ENCODE results near the gene ZNF736.
"Not testable (repeated sequence)": the region's sequence is repeated elsewhere in the genome, so short reads cannot be mapped to it uniquely, and the experiment has no call there.

The ZNF736 gene

DNA sequence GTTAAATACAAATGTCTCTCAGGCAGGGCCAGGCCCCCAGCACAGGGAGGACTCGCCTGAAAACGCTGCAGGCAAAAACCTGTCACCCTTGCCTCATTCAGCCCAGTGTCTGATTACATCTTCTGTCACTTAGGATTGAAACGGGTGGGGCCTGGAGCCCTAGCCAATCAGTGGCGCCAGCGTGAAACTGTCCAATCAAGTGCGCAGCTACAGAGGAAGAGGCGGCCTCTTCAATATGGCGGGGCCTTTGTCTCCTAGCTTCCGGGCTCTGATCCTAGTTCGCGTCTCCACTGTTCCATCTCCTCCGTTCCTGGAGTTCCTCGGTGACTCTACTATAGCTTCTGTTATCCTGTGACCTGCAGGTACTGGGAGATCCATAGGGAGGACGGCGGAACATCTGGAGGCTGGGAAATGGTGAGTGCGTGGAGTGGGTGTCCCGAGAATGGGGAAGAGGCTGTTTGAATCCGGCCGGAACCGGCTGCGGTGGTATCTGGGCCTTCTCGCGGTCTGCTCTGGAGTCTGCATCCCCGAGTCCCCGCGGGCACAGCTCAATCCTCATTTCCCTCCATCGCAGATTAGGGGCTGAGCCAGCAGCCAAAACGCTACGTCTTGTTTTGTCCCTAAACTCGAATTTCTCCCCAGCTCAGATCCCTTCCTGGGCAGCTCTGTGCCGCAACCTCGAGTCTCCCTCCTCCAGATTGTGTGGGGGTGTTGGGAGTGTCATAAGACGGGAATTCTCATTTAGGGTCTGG is at the start of gene ZNF736:
Gene ZNF736 (plus strand): TSS at position 222 of the 752 bp plus-strand sequence. CDS start 190 bp downstream, at position 412.
- peak; percentile 55 to 77 (median 66) for DNase-seq (ENCODE audit: low read depth in 4 of 4, low spot score in 1 of 4)

DNA sequence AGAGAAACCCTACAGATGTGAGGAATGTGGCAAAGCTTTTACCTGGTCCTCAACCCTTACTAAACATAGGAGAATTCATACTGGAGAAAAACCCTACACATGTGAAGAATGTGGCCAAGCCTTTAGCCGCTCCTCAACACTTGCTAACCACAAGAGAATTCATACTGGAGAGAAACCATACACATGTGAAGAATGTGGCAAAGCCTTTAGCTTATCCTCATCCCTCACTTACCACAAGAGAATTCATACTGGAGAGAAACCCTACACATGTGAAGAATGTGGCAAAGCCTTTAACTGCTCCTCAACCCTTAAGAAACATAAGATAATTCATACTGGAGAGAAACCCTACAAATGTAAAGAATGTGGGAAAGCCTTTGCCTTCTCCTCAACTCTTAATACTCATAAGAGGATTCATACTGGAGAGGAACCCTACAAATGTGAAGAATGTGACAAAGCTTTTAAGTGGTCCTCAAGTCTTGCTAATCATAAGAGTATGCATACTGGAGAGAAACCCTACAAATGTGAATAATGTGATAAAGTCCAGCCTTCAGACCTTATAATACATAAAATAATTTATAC is 47.3 kb upstream of the ZNF736 start:
- DNase-seq (ENCODE audit: low read depth in 4 of 4, low spot score in 1 of 4): no peak

DNA sequence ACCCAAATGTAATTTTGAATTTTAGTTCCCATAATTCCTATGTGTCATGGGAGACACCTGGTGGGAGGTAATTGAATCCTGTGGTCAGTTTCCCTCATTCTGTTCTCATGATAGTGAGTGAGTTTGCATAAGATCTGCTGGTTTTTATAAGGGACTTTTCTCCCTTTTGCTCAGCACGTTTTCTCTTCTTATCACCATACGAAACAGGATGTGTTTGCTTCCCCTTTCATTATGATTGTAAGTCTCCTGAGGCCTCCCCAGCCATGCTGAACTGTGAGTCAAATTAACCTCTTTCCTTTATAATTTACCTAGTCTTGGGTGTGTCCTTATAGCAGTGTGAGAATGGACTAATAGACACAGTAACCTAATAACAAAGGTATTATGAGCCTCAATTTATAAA is 36.1 kb upstream of the ZNF736 start:
- DNase-seq (ENCODE audit: low read depth in 4 of 4, low spot score in 1 of 4): no peak

DNA sequence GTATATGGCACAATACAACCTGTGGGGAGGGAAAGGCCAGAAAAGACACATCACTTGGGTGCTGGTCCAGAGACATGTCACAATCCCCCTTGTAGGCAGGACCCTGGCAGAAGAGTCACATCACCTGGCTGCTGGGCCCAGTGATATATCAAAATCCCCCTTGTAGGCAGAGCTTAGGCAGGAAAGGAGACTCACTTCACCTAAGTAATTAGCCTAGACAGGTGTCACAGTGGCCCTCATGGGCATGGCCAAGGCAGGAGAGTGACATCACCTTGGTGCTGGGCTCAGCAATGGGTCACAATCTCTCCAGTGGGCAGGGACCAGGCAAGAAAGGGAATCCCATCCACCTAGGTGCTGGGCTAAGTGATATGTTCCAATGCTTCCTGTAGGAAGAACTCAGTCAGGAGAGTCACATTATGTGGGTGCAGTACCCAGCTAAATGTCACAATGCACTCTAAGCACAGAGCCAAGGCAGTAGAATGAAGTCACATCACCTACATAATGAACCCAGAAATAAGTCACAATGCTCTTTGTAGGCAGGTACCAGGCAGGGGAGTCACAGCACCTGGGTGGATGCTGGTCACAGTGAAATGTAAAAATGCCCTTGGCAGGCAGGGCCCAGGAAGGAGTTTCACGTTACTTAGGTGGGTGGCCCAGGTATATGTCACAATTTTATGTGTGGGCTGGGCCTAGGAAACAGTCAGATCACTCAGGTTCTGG is 18.9 kb upstream of the ZNF736 start:
- DNase-seq (ENCODE audit: low read depth in 4 of 4, low spot score in 1 of 4): no peak

DNA sequence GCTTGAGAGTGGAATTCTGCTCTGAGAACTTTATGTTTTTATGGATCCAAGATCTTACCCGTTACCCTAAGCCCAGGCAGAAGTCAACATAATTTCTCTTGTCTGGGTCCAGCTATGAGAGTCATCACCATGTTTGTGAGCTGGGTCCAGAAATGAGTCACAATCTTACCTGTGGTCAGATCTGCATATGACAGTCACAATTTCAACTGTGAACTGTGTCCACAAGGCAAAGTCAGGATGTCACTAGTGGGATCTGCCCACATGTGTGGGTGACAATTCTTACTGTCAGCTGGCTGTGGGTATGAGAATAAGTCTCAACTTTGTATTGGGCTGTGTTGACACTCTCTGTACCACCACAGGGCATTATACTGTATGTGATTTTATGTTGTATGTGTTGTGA is 16.3 kb upstream of the ZNF736 start:
- not testable (repeated sequence) for DNase-seq (ENCODE audit: low read depth in 4 of 4, low spot score in 1 of 4)

DNA sequence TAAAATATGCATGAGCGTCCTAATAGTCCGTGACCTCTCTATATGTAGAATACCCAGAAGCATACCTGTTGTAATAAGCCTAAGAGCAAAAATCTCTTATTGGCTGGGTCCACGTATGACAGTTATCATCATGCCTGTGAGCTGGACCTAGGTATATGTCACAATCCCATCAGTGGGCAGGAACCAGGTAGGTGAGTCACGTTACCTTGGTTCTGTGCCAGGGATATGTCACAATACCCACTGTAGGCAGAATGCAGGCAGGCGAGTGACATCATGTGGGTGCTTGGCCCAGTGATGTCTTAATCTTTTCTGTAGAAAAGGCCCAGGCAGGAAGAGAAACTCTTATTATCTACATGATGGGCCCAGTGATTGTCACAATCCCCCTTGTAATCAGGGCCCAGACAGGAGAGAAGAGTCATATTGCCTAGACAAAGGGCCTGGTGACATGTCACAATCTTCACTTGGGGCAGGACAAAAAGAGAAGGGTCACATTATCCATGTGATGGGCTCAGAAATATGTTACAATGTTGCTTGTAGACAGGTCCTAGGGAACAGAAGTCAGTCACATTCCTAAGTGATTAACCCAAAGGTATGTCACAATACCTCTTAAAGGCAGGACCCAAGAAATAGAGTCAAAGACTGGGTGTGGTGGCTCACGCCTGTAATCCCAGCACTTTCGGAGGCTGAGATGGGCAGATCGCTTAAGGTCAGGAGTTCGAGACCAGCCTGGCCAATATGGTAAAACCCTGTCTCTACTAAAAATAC is 12.9 kb upstream of the ZNF736 start:
- no peak for DNase-seq (ENCODE audit: low read depth in 4 of 4, low spot score in 1 of 4)

DNA sequence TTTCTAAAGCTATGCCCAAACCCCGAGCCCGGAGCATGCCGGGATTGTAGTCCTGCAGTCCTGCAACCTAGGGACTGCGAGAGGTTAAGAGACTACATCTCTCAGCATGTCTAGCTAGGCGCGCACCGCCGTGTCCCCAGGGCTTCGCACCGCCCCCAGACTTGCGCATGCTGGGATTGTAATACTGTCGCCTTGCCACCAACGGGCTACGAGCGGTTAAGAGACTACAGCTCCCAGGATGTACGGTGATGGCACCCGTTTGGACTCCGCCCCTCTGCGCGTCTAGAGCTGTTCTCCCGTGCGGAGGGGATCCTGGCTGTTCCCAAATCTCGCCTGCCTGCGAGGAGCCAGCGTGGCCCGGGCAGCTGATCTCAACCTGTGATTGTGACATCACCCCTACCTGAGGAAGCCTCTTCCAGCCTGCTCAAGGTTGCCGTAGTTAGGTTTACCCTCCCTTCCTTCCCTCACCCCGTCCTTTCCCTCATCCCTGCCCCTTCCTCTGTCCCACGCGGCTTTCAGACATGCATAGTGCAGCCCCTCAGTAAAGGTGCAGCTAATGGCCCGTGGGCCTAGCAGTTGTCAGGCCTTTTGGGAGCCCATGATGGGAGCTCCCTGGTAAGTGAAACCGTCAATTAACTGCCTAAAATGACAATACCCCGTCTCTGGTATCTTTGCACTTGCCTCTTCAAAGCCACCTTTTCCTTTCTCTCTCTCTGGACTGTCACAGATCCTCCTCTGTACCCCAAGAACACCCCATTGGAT is 6.3 kb upstream of the ZNF736 start:
- DNase-seq (ENCODE audit: low read depth in 4 of 4, low spot score in 1 of 4): peak; percentile 69 to 90 (median 80)

DNA sequence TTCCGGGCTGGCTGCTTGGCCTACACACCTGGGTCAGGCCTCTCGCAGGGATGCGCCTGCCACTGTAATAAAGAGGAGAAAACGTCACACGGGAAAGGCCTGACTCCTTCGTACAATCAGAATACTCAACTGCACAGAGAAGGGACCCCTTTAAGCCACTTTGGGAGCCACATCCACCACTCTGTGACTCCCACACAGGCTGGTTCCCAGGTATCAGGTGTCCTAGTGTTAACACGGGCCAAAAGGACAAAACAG is 5.8 kb upstream of the ZNF736 start:
- no peak for DNase-seq (ENCODE audit: low read depth in 4 of 4, low spot score in 1 of 4)

DNA sequence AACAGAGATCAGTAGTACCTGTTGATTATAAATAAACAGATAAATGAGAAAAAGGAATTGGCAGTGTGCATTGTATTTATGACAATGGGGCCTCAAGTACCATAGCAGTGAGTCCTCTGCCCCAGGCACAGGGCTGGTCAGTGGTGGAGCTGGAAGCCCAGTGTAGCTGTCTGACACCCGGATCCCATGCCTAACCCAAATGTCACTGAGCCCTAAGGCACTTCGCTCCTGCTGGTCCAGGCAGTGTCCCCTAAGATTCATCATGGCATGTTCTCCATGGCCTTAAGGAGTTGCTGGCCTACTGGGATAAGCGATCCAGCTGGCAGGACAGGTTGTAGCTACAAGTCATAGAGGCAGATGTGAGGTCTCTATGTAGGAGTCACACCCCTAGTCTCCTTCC is 3.3 kb upstream of the ZNF736 start:
- DNase-seq (ENCODE audit: low read depth in 4 of 4, low spot score in 1 of 4): no peak

DNA sequence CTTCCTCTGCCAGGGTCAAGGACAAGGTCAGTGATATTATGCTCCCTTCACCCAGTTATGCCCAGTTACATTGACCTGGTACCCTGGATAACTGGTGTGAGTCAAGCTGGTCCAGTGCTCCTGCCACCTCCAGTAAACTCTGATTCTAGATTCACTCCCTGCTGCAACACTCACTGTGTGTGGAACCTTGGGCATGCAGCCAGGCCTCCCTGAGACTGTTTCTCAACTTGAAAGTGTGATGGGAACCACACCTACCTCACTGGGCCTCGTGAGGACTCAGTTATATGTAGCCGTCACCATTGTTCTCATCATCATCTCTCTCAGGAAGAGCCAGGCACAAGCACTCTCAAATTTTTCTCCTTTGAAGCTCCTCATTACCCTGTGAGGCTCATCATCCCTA is 935 bp upstream of the ZNF736 start:
- no peak for DNase-seq (ENCODE audit: low read depth in 4 of 4, low spot score in 1 of 4)

DNA sequence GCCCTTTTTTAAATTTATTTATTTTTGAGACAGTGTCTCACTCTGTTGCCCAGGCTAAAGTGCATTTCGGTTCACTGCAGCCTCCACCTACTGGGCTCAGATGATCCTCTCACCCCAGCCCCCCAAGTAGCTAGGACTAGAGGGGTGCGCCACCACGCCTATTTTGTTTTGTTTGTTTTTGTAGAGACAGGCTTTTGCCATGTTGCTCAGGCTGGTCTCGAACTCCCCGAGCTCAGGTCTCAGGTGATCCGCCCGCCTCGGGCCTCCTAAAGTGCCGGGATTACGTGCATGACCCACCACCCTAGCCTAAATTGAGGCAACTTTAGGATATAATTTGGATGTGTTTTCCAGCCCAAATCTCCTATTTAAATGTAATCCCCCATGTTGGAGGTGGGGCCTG is 805 bp downstream of the ZNF736 start:
- DNase-seq (ENCODE audit: low read depth in 4 of 4, low spot score in 1 of 4): no peak

DNA sequence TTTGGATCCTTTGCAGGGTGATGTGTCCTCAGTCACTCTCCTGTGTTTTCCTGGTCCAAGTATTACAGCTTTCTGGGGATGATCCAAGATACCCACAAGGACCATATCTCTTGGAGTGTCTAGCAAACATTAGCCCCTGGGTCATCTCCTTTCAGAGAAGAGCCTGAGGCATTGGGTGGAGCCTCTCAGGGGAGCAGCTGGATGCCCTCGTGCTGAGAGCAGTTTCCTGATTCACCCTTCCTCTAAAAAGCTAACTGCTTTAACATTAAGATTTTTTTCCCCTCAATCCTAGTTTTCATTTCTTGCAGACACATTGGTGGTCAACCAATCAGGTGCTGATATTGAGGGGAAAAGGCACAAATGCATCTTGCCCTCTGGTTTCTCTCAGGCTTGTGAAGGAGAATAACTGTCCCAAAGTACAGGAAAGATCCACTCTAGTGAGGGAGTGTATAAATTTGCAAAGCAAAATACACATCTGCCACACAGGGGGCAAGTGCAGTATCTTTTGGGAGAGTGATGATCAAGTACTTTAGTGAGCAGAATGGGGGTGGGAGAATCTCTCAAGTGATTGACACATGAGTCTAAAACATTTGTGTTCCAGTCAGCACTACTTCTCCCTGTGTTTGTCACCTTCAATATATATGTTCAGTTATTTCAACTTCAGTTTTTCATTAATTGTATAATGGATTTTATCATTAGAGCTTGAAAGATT is 2.4 kb downstream of the ZNF736 start:
- not testable (repeated sequence) for DNase-seq (ENCODE audit: low read depth in 4 of 4, low spot score in 1 of 4)

DNA sequence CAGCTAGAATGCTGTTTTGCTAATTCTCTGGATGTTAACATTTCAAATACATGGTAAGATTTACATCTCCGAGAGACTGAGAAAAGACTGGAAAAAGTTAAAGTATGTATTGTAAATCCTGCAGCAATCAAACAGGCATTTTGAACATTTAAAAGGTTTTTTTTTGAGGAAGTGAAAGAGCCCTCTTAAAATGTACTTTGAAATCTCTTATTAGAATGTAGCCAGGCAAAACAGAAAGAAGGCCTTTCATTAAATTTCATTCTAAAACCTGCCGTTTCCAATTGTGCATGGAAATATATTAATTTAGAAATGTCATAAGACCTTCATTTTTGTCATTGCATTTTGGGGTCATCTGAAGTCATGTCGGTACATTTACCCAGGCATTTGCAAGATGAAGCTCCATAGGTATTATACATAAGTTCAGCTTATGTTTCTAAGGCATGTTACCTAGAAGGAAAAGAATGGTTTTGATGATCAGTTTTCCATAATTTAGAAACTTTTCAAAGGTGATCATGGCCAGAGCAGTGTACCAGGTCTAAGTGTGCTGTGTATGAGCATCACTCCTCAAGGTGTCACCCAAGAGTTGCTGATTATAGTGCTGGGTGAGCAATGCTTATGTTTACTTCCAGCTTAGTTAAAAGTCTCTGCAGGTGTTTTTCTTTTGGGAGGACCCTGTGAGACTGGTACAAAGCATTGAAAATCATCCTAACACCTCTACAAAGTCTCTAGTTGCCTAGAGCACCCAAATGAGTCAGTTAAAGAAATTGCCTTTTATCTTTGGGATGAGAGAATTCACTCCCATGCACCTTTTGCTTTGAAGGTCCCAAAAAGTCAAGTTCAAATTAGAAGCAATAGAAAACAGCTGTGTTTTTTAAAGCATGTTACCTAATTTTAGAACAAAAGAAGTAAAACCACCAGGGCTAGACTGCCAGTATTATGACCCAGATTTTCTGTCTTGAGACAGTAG is 7.1 kb downstream of the ZNF736 start:
- DNase-seq (ENCODE audit: low read depth in 4 of 4, low spot score in 1 of 4): no peak

DNA sequence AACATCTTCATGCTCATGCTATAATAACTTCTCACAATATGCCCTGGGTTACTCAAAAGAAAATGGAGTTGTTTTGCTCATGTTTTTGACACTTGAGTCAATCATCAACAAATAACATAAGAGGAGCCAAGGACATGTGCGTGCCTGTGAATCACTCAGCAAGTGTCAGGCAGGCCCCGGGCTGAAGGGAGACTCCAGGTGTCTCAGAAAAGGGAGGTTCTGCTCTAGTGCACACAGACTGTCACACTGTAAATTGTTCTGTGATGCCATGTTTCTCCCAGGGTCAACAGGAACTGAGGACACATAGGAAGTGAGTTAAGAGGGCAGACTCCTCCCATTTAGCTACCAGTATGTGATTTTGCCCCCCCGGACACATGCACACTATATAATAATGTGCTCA is 10.4 kb downstream of the ZNF736 start:
- DNase-seq (ENCODE audit: low read depth in 4 of 4, low spot score in 1 of 4): not testable (repeated sequence)

DNA sequence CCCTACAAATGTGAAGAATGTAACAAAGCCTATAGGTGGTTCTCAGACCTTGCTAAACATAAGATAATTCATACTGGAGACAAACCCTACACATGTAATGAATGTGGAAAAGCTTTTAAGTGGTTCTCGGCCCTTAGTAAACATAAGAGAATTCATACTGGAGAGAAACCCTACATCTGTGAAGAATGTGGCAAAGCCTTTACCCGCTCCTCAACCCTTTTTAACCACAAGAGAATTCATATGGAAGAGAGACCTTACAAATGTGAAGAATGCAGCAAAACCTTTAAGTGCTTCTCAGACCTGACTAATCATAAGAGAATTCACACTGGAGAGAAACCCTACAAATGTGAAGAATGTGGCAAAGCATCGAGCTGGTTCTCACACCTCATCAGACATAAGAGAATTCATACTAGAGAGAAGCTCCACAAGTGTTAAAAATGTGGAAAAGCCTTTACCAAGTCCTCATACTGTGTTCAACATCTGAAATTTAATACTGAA is 35.0 kb downstream of the ZNF736 start:
- not testable (repeated sequence) for DNase-seq (ENCODE audit: low read depth in 4 of 4, low spot score in 1 of 4)

DNA sequence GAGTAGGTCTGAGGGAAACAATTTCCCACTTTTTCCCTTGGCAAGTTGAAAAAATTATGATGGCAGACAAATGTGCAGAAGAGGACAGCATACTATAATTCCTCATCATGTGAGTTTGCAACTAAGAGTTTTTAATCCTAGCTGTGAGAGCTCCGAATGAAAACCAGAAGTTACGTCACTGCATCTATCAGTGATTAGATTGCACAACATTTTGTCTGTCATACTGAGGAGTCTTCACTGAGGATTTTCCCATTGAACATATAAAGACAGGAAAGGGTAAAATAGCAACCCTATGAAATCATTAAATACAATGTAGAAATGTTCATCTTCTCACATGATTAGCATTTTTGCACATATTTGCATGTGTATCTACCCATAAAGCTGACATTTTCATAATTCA is 45.8 kb downstream of the ZNF736 start:
- no peak for DNase-seq (ENCODE audit: low read depth in 4 of 4, low spot score in 1 of 4)

DNA sequence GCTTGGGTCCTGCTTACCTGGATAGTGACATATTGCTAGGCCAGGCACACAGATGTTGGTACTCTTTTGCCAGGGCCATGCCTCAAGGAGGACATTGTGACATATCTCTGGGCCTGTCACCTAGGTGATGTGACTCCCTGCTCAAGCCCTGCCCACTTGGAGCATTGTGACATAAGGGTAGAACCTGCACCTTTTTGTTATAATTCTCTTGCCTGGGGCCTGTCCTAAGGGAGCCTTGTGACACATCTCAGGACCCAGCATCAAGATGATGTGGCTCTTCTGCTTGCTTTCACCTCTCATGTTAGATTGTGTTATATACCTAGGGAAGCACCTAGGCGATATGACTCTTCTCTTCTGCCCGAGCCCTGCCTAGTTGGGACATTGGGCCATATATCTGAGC is 57.4 kb downstream of the ZNF736 start:
- no peak for DNase-seq (ENCODE audit: low read depth in 4 of 4, low spot score in 1 of 4)

DNA sequence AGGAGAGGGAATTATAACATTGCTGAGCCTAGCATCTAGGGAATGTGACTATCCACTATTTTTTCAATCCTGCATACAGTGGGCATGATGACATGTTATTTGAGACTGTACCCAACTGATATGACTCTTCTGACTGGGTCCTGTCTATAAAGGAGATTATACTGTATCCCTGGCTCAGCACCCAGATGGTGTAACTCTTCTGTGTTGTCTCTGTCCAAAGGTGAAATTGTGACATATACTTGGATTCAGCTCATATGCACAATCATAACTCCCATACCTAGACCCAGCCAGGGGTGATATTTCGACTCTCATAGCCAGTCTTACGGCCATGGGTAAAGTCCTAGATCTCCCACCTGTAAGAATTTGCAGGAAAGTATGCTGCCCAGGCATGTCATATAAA is 59.3 kb downstream of the ZNF736 start:
- DNase-seq (ENCODE audit: low read depth in 4 of 4, low spot score in 1 of 4): no peak

DNA sequence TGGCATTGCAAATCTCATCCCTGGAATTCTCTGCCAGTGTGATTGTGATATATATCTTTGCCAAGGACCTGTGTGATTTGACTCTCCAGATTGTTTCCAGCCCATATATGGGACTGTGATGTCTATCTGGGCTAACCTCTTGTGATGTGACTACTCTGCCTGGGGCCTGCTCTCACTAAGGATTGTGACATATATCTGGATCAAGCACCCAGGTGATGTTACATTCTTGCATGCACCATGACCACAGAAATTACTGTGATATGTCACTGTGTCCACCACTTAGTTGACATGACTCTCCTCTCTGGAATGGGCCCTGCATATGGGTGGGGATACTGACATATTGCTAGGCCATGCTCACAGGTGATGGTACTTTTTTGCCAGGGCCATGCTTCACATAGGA is 86.6 kb downstream of the ZNF736 start:
- DNase-seq (ENCODE audit: low read depth in 4 of 4, low spot score in 1 of 4): no peak
